Lung (tissue), 12 donors: ENCODE measurements around the gene IRF5. TPM values are rescaled to one million over a fixed set of nuclear protein-coding genes. Genes with fewer than 3 reads are reported as not detected.

ENCODE experiments used
- ATAC-seq: fragments of 200-7000 bp; cut with Tn5 transposase; one replicate; pipeline ENCODE4 v1.9.1; 2020; ENCODE audit warnings: moderate number of reproducible peaks; ENCODE audit not compliant: insufficient read depth, low FRiP score
- DNase-seq, 3 donors: peaks; one replicate each; pipeline ENCODE4 v3.0.0-alpha.2; 2013 to 2017
- H3K27ac ChIP-seq, 2 donors: one replicate each; pipeline ENCODE4 v1.5.1; 2013; ENCODE audit warnings: mild to moderate bottlenecking in 2 of 2, moderate library complexity in 2 of 2, control low read depth in 1 of 2, inconsistent platforms in 1 of 2, low read depth in 1 of 2, low read length in 1 of 2
- H3K27me3 ChIP-seq, 3 donors: one replicate each; pipeline ENCODE4 v1.5.1; 2013; ENCODE audit warnings: low read length in 2 of 3; ENCODE audit not compliant: control insufficient read depth in 3 of 3, insufficient read depth in 3 of 3
- H3K36me3 ChIP-seq, 4 donors: one replicate each; pipeline ENCODE4 v1.5.1; 2013; ENCODE audit warnings: low read length in 4 of 4, mild to moderate bottlenecking in 1 of 4, moderate library complexity in 1 of 4; ENCODE audit not compliant: control insufficient read depth in 4 of 4, insufficient read depth in 4 of 4
- H3K4me1 ChIP-seq, 5 donors: one replicate each; pipeline ENCODE4 v1.5.1; 2013; ENCODE audit warnings: low read length in 5 of 5, mild to moderate bottlenecking in 2 of 5, moderate library complexity in 1 of 5; ENCODE audit not compliant: control insufficient read depth in 5 of 5, insufficient read depth in 5 of 5
- H3K4me3 ChIP-seq: one replicate; pipeline ENCODE4 v1.5.1; 2013; ENCODE audit warnings: mild to moderate bottlenecking, control low read depth, moderate library complexity
- H3K9ac ChIP-seq, 2 donors: one replicate each; pipeline ENCODE4 v1.5.1; 2013; ENCODE audit warnings: low read length in 2 of 2, control low read depth in 1 of 2; ENCODE audit not compliant: insufficient read depth in 1 of 2
- H3K9me3 ChIP-seq, 4 donors: one replicate each; pipeline ENCODE4 v1.5.1; 2013; ENCODE audit warnings: low read length in 3 of 4, mild to moderate bottlenecking in 1 of 4, moderate library complexity in 1 of 4; ENCODE audit not compliant: control insufficient read depth in 4 of 4, insufficient read depth in 3 of 4
- WGBS, 2 donors: extraction: QIAGEN DNeasy Blood & Tissue Kit; methylation state at CpG; one replicate each; pipeline ENCODE4 v1.1.7; 2013; 5-methylcytosine and 5-hydroxymethylcytosine counted together
- polyA plus RNA-seq, 2 donors: library from polyadenylated mRNA; stranded (reverse); fragments of 200-250 nt; gene quantifications; one replicate each; pipeline ENCODE4 v1.2.1, GENCODE V29; 2013
- total RNA-seq, 2 donors: library from RNA; depleted of rRNA in 1 of 2; stranded (reverse); fragments of >200 nt in 1 of 2; gene quantifications; one replicate each; pipeline ENCODE4 v1.2.1, GENCODE V29; 2014 to 2021
- TF ChIP-seq, protein P1 (sequence below): IDR thresholded peaks from 2 replicates; pipeline ENCODE4 v1.5.1; 2012; ENCODE audit warnings: mild to moderate bottlenecking; ENCODE audit errors: control extremely low read depth, extremely low read depth
- donor health status: control.
- donor health status: control.
- donor health status: Bipolar disorder and iron deficiency.
- donor health status: healthy.
- donor health status: DM: yes; HTN: yes; CAD: no.

Gene IRF5
- total and polyA plus RNA-seq, 4 donors, result 6.0 to 34.1 (median 24.2) TPM

DNA sequence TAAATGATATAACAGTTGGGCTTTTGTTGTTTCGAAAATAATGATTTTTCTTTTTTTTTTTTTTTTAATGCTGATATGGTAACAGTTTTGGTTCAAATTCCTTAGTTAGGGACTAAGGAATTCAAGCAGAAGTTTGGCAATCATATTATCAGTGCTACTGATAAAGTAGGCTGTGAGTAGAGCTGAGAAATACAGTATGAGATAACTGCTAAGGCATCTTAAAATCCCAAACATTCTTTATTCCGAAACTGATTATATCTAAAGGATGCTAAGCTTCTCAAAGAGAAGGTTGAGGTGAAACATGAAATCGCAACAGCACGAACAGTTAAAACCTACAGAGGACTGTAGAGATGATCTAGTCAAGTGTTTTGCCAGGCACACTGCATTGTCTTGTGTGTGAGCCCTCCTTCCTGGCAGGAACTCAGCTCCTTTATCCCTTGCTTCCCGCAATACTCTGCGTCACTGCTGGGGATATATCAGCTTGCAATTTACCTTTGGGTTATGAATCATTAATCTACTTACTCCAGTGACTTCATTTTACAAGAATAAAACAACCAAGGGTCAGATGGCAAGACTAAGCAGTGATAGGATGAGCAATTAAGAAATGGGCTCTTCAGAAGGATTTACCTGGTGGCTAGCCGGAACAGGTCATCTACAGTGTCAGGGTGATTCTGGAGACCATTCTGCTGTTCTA, 36.7 kb downstream of the IRF5 start:
- Histone ChIP-seq H3K4me3 (no peak overlapping the region), H3K36me3 (peaks cover 26 to 46% (median 34%) of the 10 kb centered on the region in 4 donors), H3K9ac (no peak overlapping the region), H3K27me3 (no peaks in the 10 kb centered on the region), H3K4me1 (no peaks in the 10 kb centered on the region), H3K9me3 (no peaks in the 10 kb centered on the region), H3K27ac (no peak overlapping the region)
- TF ChIP-seq, protein P1, sequence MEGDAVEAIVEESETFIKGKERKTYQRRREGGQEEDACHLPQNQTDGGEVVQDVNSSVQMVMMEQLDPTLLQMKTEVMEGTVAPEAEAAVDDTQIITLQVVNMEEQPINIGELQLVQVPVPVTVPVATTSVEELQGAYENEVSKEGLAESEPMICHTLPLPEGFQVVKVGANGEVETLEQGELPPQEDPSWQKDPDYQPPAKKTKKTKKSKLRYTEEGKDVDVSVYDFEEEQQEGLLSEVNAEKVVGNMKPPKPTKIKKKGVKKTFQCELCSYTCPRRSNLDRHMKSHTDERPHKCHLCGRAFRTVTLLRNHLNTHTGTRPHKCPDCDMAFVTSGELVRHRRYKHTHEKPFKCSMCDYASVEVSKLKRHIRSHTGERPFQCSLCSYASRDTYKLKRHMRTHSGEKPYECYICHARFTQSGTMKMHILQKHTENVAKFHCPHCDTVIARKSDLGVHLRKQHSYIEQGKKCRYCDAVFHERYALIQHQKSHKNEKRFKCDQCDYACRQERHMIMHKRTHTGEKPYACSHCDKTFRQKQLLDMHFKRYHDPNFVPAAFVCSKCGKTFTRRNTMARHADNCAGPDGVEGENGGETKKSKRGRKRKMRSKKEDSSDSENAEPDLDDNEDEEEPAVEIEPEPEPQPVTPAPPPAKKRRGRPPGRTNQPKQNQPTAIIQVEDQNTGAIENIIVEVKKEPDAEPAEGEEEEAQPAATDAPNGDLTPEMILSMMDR, result no peak
- DNase-seq (no peak), ATAC-seq (no peak)
- 84 to 90% methylated on average over 7 of the region's 7 CpGs for WGBS, 2 donors

DNA sequence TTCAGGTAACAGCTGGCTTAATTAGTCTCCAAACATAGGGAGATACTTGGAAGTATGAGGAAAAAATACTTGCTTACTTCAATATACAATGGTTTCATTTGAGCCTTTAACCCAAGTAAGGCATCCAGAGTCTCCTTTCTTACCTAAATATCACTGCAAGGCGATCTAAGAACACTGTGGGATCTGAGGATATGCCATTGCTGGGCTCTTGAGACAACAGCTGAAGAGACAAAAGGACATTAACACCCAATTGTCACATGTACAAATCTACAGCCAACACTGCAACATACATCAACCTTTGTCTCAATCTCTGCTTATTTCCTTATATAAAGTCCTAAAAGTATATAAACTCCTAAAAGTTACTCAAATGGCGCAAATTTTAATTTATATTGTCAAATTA, 44.4 kb downstream of the IRF5 start:
- Histone ChIP-seq H3K27me3 (no peaks in the 10 kb centered on the region), H3K36me3 (peaks cover 12 to 44% (median 27%) of the 10 kb centered on the region in 4 donors), H3K9me3 (no peaks in the 10 kb centered on the region), H3K4me3 (no peak overlapping the region), H3K27ac (no peak overlapping the region), H3K9ac (no peak overlapping the region), H3K4me1 (no peaks in the 10 kb centered on the region)
- WGBS, 2 donors, result 97 to 100% methylated on average over 2 of the region's 2 CpGs
- no peak for DNase-seq
- TF ChIP-seq, protein P1, result no peak
- no peak for ATAC-seq

DNA sequence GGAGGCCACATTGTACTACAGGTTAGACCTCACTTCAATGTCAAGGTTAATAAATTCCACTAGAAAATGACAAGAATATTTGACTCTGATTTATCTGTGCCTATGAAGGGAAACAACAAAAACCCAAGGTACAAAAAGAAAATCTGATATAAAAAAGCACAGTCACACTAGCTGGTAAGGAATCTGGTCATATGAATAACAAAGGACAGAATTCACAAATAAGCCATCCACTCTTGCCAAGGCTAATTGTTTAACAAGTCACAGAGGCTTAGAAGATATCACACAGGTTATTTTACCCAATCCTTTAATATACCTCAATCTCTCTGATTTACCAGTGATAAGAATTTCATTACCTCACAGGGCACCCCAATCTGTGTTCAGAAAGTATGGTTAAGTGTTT, 47.9 kb downstream of the IRF5 start:
- Histone ChIP-seq H3K27me3 (no peaks in the 10 kb centered on the region), H3K9ac (no peak overlapping the region), H3K4me1 (no peaks in the 10 kb centered on the region), H3K27ac (no peak overlapping the region), H3K4me3 (no peak overlapping the region), H3K36me3 (peaks cover 17 to 26% (median 22%) of the 10 kb centered on the region in 4 donors), H3K9me3 (no peaks in the 10 kb centered on the region)
- no peak for DNase-seq
- no peak for ATAC-seq
- TF ChIP-seq, protein P1, result no peak

GRCh38 chr7:128986609-128987008, 48.9 kb downstream of the IRF5 start:
- DNase-seq (no peak), ATAC-seq (no peak)
- H3K36me3 ChIP-seq, result peaks cover 18 to 32% (median 26%) of the 10 kb centered on the region in 4 donors
- H3K9me3 ChIP-seq, result no peaks in the 10 kb centered on the region
- no peaks in the 10 kb centered on the region for H3K27me3 ChIP-seq
- TF ChIP-seq, protein P1, result no peak
- no peak overlapping the region for H3K27ac ChIP-seq
- 96 to 97% methylated on average over 3 of the region's 3 CpGs for WGBS, 2 donors
- no peaks in the 10 kb centered on the region for H3K4me1 ChIP-seq
- H3K4me3 ChIP-seq, result no peak overlapping the region
- no peak overlapping the region for H3K9ac ChIP-seq
